H9 (cell line): Measurements from ENCODE around the gene FYN. TPM values are rescaled to one million over a fixed set of nuclear protein-coding genes. Genes with fewer than 3 reads are reported as not detected.

Experiments
- DNase-seq: peaks from one replicate; pipeline ENCODE4 v3.0.0-alpha.2; 2017
- H2AFZ ChIP-seq: one replicate; pipeline ENCODE4 v1.6.1; 2013; ENCODE audit warnings: mild to moderate bottlenecking, low read length, control low read depth, moderate library complexity
- H2AK5ac ChIP-seq: 2 replicates; pipeline ENCODE4 v1.6.1; 2013; ENCODE audit warnings: low read length, control low read depth, mixed read lengths; ENCODE audit not compliant: insufficient read length
- H2BK120ac ChIP-seq: one replicate; pipeline ENCODE4 v1.6.1; 2013; ENCODE audit warnings: low read depth, mild to moderate bottlenecking, low read length, control low read depth, inconsistent platforms; ENCODE audit not compliant: poor library complexity, severe bottlenecking
- H2BK12ac ChIP-seq: 2 replicates; pipeline ENCODE4 v1.6.1; 2013; ENCODE audit warnings: low read length, control low read depth, mixed read lengths, low read depth; ENCODE audit not compliant: insufficient read length
- H2BK15ac ChIP-seq: 2 replicates; pipeline ENCODE4 v1.6.1; 2013; ENCODE audit warnings: low read depth, low read length, control low read depth
- H2BK20ac ChIP-seq: one replicate; pipeline ENCODE4 v1.6.1; 2013; ENCODE audit warnings: low read depth, mild to moderate bottlenecking, low read length, control low read depth, inconsistent platforms; ENCODE audit not compliant: poor library complexity, severe bottlenecking
- H2BK5ac ChIP-seq: 2 replicates; pipeline ENCODE4 v1.6.1; 2013; ENCODE audit warnings: low read length, control low read depth, mixed read lengths; ENCODE audit not compliant: insufficient read length
- H3K14ac ChIP-seq: 2 replicates; pipeline ENCODE4 v1.6.1; 2013; ENCODE audit warnings: low read length, control low read depth; ENCODE audit not compliant: insufficient read depth
- H3K18ac ChIP-seq: 2 replicates; pipeline ENCODE4 v1.6.1; 2013; ENCODE audit warnings: low read depth, mild to moderate bottlenecking, mixed read lengths, low read length, control low read depth; ENCODE audit not compliant: insufficient read length
- H3K23ac ChIP-seq: 2 replicates; pipeline ENCODE4 v1.6.1; 2013; ENCODE audit warnings: low read length, control low read depth, mixed read lengths, low read depth; ENCODE audit not compliant: insufficient read length
- H3K23me2 ChIP-seq: 2 replicates; pipeline ENCODE4 v1.6.1; 2013; ENCODE audit warnings: low read depth, mild to moderate bottlenecking, mixed read lengths, low read length, control low read depth; ENCODE audit not compliant: insufficient read length, poor library complexity, severe bottlenecking
- H3K27ac ChIP-seq: 2 replicates; pipeline ENCODE4 v1.5.1; 2013; ENCODE audit warnings: low read length, control low read depth, mixed read lengths, low read depth; ENCODE audit not compliant: insufficient read length
- H3K27me3 ChIP-seq: 2 replicates; pipeline ENCODE4 v1.6.1; 2013; ENCODE audit warnings: low read length, control low read depth, inconsistent platforms; ENCODE audit not compliant: insufficient read depth
- H3K4ac ChIP-seq: 2 replicates; pipeline ENCODE4 v1.6.1; 2013; ENCODE audit warnings: low read depth, mild to moderate bottlenecking, control low read depth, inconsistent platforms, low read length, moderate library complexity
- H3K4me1 ChIP-seq: 2 replicates; pipeline ENCODE4 v1.6.1; 2013; ENCODE audit warnings: low read length, control low read depth, inconsistent platforms; ENCODE audit not compliant: insufficient read depth
- H3K4me2 ChIP-seq: 2 replicates; pipeline ENCODE4 v1.6.1; 2013; ENCODE audit warnings: low read length, control low read depth, mixed read lengths; ENCODE audit not compliant: insufficient read length, insufficient read depth
- H3K56ac ChIP-seq: 2 replicates; pipeline ENCODE4 v1.6.1; 2013; ENCODE audit warnings: low read depth, mild to moderate bottlenecking, mixed read lengths, low read length, control low read depth; ENCODE audit not compliant: insufficient read length
- H3K79me1 ChIP-seq: 2 replicates; pipeline ENCODE4 v1.6.1; 2013; ENCODE audit warnings: low read depth, mild to moderate bottlenecking, moderate library complexity, low read length, control low read depth, inconsistent platforms; ENCODE audit not compliant: insufficient read depth, poor library complexity, severe bottlenecking
- H3K79me2 ChIP-seq: 2 replicates; pipeline ENCODE4 v1.6.1; 2013; ENCODE audit warnings: low read length, control low read depth, inconsistent platforms; ENCODE audit not compliant: insufficient read depth
- H3K9ac ChIP-seq: 2 replicates; pipeline ENCODE4 v1.6.1; 2013; ENCODE audit warnings: low read length, control low read depth, mixed read lengths; ENCODE audit not compliant: insufficient read length; ENCODE audit errors: extremely low read depth
- H3K9me3 ChIP-seq: one replicate; pipeline ENCODE4 v1.6.1; 2013; ENCODE audit warnings: low read depth, low read length, inconsistent platforms; ENCODE audit not compliant: control insufficient read depth
- H3T11ph ChIP-seq: one replicate; pipeline ENCODE4 v1.6.1; 2013; ENCODE audit warnings: mild to moderate bottlenecking, low read length, control low read depth, inconsistent platforms
- H4K20me1 ChIP-seq: one replicate; pipeline ENCODE4 v1.6.1; 2013; ENCODE audit not compliant: control insufficient read depth, insufficient read length, insufficient read depth
- H4K5ac ChIP-seq: 2 replicates; pipeline ENCODE4 v1.6.1; 2013; ENCODE audit warnings: low read depth, mild to moderate bottlenecking, mixed read lengths, low read length, control low read depth; ENCODE audit not compliant: insufficient read length
- H4K8ac ChIP-seq: replicated peaks from 2 replicates; pipeline ENCODE4 v1.6.1; 2013; ENCODE audit warnings: low read length, control low read depth, mixed read lengths, low read depth; ENCODE audit not compliant: insufficient read length
- H4K91ac ChIP-seq: 2 replicates; pipeline ENCODE4 v1.6.1; 2013; ENCODE audit warnings: low read depth, mild to moderate bottlenecking, moderate library complexity, mixed read lengths, low read length, control low read depth; ENCODE audit not compliant: insufficient read length
- H3K27ac Mint-ChIP-seq, 3 experiments: 2 replicates in 2 of 3; 3 replicates in 1 of 3; pipeline ENCODE4 v1.8.0; 2020 to 2021; ENCODE audit warnings: mixed read lengths in 3 of 3, mild to moderate bottlenecking in 1 of 3, moderate library complexity in 1 of 3
- H3K27me3 Mint-ChIP-seq: 2 replicates; pipeline ENCODE4 v1.8.0; 2021; ENCODE audit warnings: low read depth, mild to moderate bottlenecking, moderate library complexity, mixed read lengths
- H3K36me3 Mint-ChIP-seq, 3 experiments: 2 replicates in 2 of 3; 3 replicates in 1 of 3; pipeline ENCODE4 v1.8.0; 2020 to 2021; ENCODE audit warnings: low read depth in 3 of 3, mixed read lengths in 3 of 3; ENCODE audit not compliant: insufficient read depth in 1 of 3
- H3K4me1 Mint-ChIP-seq, 2 experiments: 2 replicates each; pipeline ENCODE4 v1.8.0; 2020; ENCODE audit warnings: mixed read lengths in 2 of 2
- H3K4me3 Mint-ChIP-seq, 2 experiments: 2 replicates in 1 of 2; 3 replicates in 1 of 2; pipeline ENCODE4 v1.8.0; 2020 to 2021; ENCODE audit warnings: mild to moderate bottlenecking in 2 of 2, mixed read lengths in 2 of 2, moderate library complexity in 1 of 2
- H3K9me3 Mint-ChIP-seq, 2 experiments: 2 replicates in 1 of 2; 3 replicates in 1 of 2; pipeline ENCODE4 v1.8.0; 2020; ENCODE audit warnings: mild to moderate bottlenecking in 2 of 2, mixed read lengths in 2 of 2, moderate library complexity in 1 of 2
- CTCF ChIP-seq: fragments of 200-600 bp; sonication (generic); conservative IDR thresholded peaks from 3 replicates; pipeline ENCODE4 v1.8.0; 2021; ENCODE audit warnings: antibody characterized with exemption, mild to moderate bottlenecking
- total RNA-seq: library from RNA; stranded (reverse); gene quantifications from 2 replicates; pipeline ENCODE4 v1.2.1, GENCODE V29; 2021

The FYN gene
- total RNA-seq, 1 experiment from 2014 or later: 64.8 TPM

- DNase-seq: no peak
- peaks cover 38 to 44% of the 10 kb centered on the region in 2 experiments for H3K4me1 Mint-ChIP-seq
- H3K4me3 Mint-ChIP-seq: no peak overlapping the region
- Histone ChIP-seq H3K27ac (no peak overlapping the region), H4K5ac (no peak overlapping the region), H3K23ac (no peak overlapping the region), H3K14ac (no peak overlapping the region; the same call in 1 of the 2 replicates), H3K23me2 (no peaks in the 10 kb centered on the region), H2BK5ac (no peak overlapping the region), H3K79me2 (no peaks in the 10 kb centered on the region), H3K4me1 (peaks cover 22% of the 10 kb centered on the region), H2AFZ (no peak overlapping the region), H2BK15ac (no peak overlapping the region; the same call in 1 of the 2 replicates), H3T11ph (no peak overlapping the region), H2BK120ac (no peak overlapping the region), H2BK20ac (no peak overlapping the region), H3K9me3 (no peaks in the 10 kb centered on the region), H2AK5ac (no peak overlapping the region), H3K4ac (no peak overlapping the region; the same call in 1 of the 2 replicates), H3K27me3 (no peaks in the 10 kb centered on the region), H4K91ac (no peak overlapping the region), H3K18ac (peak overlapping the region; percentile 27), H3K9ac (no peak overlapping the region), H2BK12ac (peak overlapping the region; percentile 89), H3K56ac (no peak overlapping the region), H4K20me1 (no peaks in the 10 kb centered on the region), H4K8ac (no peak overlapping the region), H3K4me2 (no peak overlapping the region), H3K79me1 (no peaks in the 10 kb centered on the region)
- peaks cover 0 to 11% (median 3%) of the 10 kb centered on the region in 3 experiments; a peak in 3 of 7 replicates for H3K36me3 Mint-ChIP-seq
- peak overlapping the region in 2 of 3 experiments; percentile 3 to 21; a peak in 4 of 7 replicates for H3K27ac Mint-ChIP-seq
- TF ChIP-seq CTCF: no peak
- H3K9me3 Mint-ChIP-seq: no peaks in the 10 kb centered on the region
- no peaks in the 10 kb centered on the region for H3K27me3 Mint-ChIP-seq
Measured at GRCh38 chr6:111752476-111752875, 120.8 kb downstream of the FYN start.
